ENCODE measurements around the gene DOCK2.

Gene DOCK2

GRCh38 chr5:169993485-169993790 lies 356.4 kb downstream of the DOCK2 start:
- Histone ChIP-seq H3K9me2 (replicated peaks; ENCODE audit: low read depth, low read length) (no peaks in the 10 kb centered on the region), H3F3A (ENCODE audit: low read depth) (no peaks in the 10 kb centered on the region), H3K9me3 (ENCODE audit: insufficient read depth, low read depth, low read length) (no peaks in the 10 kb centered on the region), H3K9ac (ENCODE audit: low read depth, low read length, poor library complexity, severe bottlenecking) (no peak overlapping the region), H3K4me1 (ENCODE audit: insufficient read depth, low read length, poor library complexity, severe bottlenecking) (no peaks in the 10 kb centered on the region), H4K20me1 (ENCODE audit: insufficient read depth, low read length, poor library complexity, severe bottlenecking) (no peaks in the 10 kb centered on the region), H3K27me3 (ENCODE audit: insufficient read depth, low read length, poor library complexity, severe bottlenecking) (no peaks in the 10 kb centered on the region), H3K79me2 (ENCODE audit: insufficient read depth, low read length) (no peaks in the 10 kb centered on the region), H3K36me3 (ENCODE audit: insufficient read depth, low read length) (peaks cover 15% of the 10 kb centered on the region; the same call in 1 of the 2 replicates), H3K4me2 (ENCODE audit: low read depth, low read length, poor library complexity, severe bottlenecking) (no peak overlapping the region), H2AFZ (ENCODE audit: low read length) (no peak overlapping the region), H3K4me3 (ENCODE audit: low read length, poor library complexity, severe bottlenecking) (no peak overlapping the region)
- TF ChIP-seq, protein P1, sequence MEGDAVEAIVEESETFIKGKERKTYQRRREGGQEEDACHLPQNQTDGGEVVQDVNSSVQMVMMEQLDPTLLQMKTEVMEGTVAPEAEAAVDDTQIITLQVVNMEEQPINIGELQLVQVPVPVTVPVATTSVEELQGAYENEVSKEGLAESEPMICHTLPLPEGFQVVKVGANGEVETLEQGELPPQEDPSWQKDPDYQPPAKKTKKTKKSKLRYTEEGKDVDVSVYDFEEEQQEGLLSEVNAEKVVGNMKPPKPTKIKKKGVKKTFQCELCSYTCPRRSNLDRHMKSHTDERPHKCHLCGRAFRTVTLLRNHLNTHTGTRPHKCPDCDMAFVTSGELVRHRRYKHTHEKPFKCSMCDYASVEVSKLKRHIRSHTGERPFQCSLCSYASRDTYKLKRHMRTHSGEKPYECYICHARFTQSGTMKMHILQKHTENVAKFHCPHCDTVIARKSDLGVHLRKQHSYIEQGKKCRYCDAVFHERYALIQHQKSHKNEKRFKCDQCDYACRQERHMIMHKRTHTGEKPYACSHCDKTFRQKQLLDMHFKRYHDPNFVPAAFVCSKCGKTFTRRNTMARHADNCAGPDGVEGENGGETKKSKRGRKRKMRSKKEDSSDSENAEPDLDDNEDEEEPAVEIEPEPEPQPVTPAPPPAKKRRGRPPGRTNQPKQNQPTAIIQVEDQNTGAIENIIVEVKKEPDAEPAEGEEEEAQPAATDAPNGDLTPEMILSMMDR (conservative IDR thresholded peaks at IDR 0.05; ENCODE audit: low read length): no peak
- no peak for TF ChIP-seq EZH2phosphoT487 (IDR thresholded peaks at IDR 0.05; ENCODE audit: borderline replicate concordance)

DNA sequence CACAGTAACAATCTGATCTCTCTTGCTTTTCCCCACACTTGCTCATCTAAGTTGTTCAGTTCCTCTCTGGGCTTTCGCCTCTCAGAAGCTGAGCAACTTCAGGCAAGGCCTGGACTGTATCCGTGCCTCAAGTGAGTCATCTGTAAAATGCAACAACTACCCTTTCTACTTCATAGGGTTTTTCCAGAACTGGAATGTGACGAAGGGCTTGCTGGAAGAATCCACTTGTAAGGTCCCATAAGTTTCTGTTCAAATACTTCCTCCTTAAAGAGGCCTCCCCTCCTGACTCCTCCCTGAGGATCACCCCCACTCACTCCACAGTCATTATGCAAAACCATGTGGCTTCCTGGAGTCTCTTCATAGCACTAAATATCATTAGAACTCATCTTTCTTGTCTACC lies 360.7 kb downstream of the DOCK2 start:
- Histone ChIP-seq H3K27me3 (ENCODE audit: insufficient read depth, low read length, poor library complexity, severe bottlenecking) (no peaks in the 10 kb centered on the region), H3K4me1 (ENCODE audit: insufficient read depth, low read length, poor library complexity, severe bottlenecking) (no peaks in the 10 kb centered on the region), H3K9me3 (ENCODE audit: insufficient read depth, low read depth, low read length) (no peaks in the 10 kb centered on the region), H3K4me2 (ENCODE audit: low read depth, low read length, poor library complexity, severe bottlenecking) (no peak overlapping the region), H4K20me1 (ENCODE audit: insufficient read depth, low read length, poor library complexity, severe bottlenecking) (no peaks in the 10 kb centered on the region), H3K9me2 (replicated peaks; ENCODE audit: low read depth, low read length) (no peaks in the 10 kb centered on the region), H3K9ac (ENCODE audit: low read depth, low read length, poor library complexity, severe bottlenecking) (no peak overlapping the region), H3K79me2 (ENCODE audit: insufficient read depth, low read length) (no peaks in the 10 kb centered on the region), H3F3A (ENCODE audit: low read depth) (no peaks in the 10 kb centered on the region), H3K36me3 (ENCODE audit: insufficient read depth, low read length) (peaks cover 29% of the 10 kb centered on the region; the same call in 1 of the 2 replicates), H3K4me3 (ENCODE audit: low read length, poor library complexity, severe bottlenecking) (no peak overlapping the region), H2AFZ (ENCODE audit: low read length) (no peak overlapping the region)
- TF ChIP-seq EZH2phosphoT487 (IDR thresholded peaks at IDR 0.05; ENCODE audit: borderline replicate concordance): no peak
- TF ChIP-seq, protein P1 (conservative IDR thresholded peaks at IDR 0.05; ENCODE audit: low read length): no peak

- Histone ChIP-seq H3K9me2 (replicated peaks; ENCODE audit: low read depth, low read length) (no peaks in the 10 kb centered on the region), H3F3A (ENCODE audit: low read depth) (no peaks in the 10 kb centered on the region), H3K4me3 (ENCODE audit: low read length, poor library complexity, severe bottlenecking) (no peak overlapping the region), H3K79me2 (ENCODE audit: insufficient read depth, low read length) (no peaks in the 10 kb centered on the region), H3K27me3 (ENCODE audit: insufficient read depth, low read length, poor library complexity, severe bottlenecking) (no peaks in the 10 kb centered on the region), H3K9ac (ENCODE audit: low read depth, low read length, poor library complexity, severe bottlenecking) (no peak overlapping the region), H4K20me1 (ENCODE audit: insufficient read depth, low read length, poor library complexity, severe bottlenecking) (no peaks in the 10 kb centered on the region), H3K9me3 (ENCODE audit: insufficient read depth, low read depth, low read length) (no peaks in the 10 kb centered on the region), H3K36me3 (ENCODE audit: insufficient read depth, low read length) (peaks cover 40% of the 10 kb centered on the region; the same call in 1 of the 2 replicates), H3K4me2 (ENCODE audit: low read depth, low read length, poor library complexity, severe bottlenecking) (no peak overlapping the region), H2AFZ (ENCODE audit: low read length) (no peak overlapping the region), H3K4me1 (ENCODE audit: insufficient read depth, low read length, poor library complexity, severe bottlenecking) (no peaks in the 10 kb centered on the region)
- no peak for TF ChIP-seq EZH2phosphoT487 (IDR thresholded peaks at IDR 0.05; ENCODE audit: borderline replicate concordance)
- TF ChIP-seq, protein P1 (conservative IDR thresholded peaks at IDR 0.05; ENCODE audit: low read length): no peak
These were observed 362.5 kb downstream of the DOCK2 start for GRCh38 chr5:169999621-170000020.

All from Loucy (cell line).